ENCODE measurements around the gene ATG101.

Gene ATG101

DNA sequence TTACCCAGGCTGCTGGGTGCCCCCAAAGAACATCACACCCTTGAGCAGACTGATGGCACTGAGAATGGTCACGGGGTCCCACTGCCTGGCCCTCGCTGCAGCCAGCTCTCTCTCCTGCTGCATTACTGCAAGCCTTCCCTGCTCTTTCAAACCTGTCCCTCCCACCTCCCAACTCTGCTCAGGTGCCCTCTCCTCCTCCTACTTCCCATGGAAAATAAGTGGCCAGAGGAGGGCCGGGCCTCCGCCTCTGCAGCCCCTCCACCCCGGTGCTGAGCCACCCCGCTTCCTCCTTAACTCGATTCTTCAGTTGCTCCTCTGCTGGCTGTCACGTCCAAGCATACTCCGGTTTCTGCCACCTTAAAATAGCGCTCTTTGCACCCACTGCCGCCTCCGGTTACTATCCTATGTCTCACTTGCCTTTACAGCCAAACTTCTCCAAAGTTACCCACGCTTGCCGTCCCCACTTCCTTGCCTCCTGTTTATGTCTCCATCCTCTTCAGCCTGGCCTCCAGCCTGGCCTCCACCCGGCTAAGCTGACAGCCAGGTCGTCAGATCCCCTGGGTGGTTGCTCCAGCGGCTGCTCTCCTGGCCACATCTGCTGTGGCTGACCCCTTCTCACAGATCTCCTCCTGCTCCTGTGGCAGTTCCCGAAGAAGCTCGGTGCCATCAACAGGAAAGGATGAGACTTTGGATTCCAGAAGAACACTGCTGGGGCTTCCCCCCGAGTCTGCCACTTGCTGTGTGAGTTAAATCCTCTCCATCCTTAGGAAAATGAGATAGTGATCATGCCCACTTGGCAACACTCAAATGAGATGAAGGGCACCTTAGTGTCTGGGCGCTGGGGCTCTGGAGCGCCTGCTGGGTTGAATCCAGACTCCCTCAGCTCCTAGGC, 17.4 kb downstream of the ATG101 start:
- H3K27ac Mint-ChIP-seq = no peak overlapping the region
- no peak for DNase-seq
- no peak overlapping the region for H3K4me3 Mint-ChIP-seq
- peaks cover 61% of the 10 kb centered on the region for H3K4me1 Mint-ChIP-seq
- peaks cover 46% of the 10 kb centered on the region for H3K27me3 Mint-ChIP-seq (ENCODE audit: low read depth, poor library complexity)
- TF ChIP-seq CTCF (IDR thresholded peaks at IDR 0.05) = no peak
- no peaks in the 10 kb centered on the region for H3K36me3 Mint-ChIP-seq (ENCODE audit: low read depth)
- H3K9me3 Mint-ChIP-seq = no peaks in the 10 kb centered on the region

GRCh38 chr12:52087961-52088820, 18.4 kb downstream of the ATG101 start:
- Mint-ChIP-seq H3K27ac (no peak overlapping the region), H3K36me3 (ENCODE audit: low read depth) (no peaks in the 10 kb centered on the region), H3K4me3 (no peak overlapping the region), H3K27me3 (ENCODE audit: low read depth, poor library complexity) (peaks cover 44% of the 10 kb centered on the region), H3K4me1 (peaks cover 52% of the 10 kb centered on the region), H3K9me3 (no peaks in the 10 kb centered on the region)
- no peak for TF ChIP-seq CTCF (IDR thresholded peaks at IDR 0.05)
- no peak for DNase-seq

GRCh38 chr12:52089491-52089890, 19.7 kb downstream of the ATG101 start:
- Mint-ChIP-seq H3K4me1 (peaks cover 42% of the 10 kb centered on the region), H3K9me3 (no peaks in the 10 kb centered on the region), H3K4me3 (no peak overlapping the region), H3K27ac (no peak overlapping the region), H3K27me3 (ENCODE audit: low read depth, poor library complexity) (peaks cover 48% of the 10 kb centered on the region), H3K36me3 (ENCODE audit: low read depth) (no peaks in the 10 kb centered on the region)
- no peak for TF ChIP-seq CTCF (IDR thresholded peaks at IDR 0.05)
- DNase-seq = no peak

GRCh38 chr12:52090291-52090690, 20.5 kb downstream of the ATG101 start:
- TF ChIP-seq CTCF (IDR thresholded peaks at IDR 0.05) = no peak
- peaks cover 47% of the 10 kb centered on the region for H3K27me3 Mint-ChIP-seq (ENCODE audit: low read depth, poor library complexity)
- no peaks in the 10 kb centered on the region for H3K36me3 Mint-ChIP-seq (ENCODE audit: low read depth)
- peaks cover 2% of the 10 kb centered on the region for H3K9me3 Mint-ChIP-seq
- no peak for DNase-seq
- no peak overlapping the region for H3K27ac Mint-ChIP-seq
- peaks cover 38% of the 10 kb centered on the region for H3K4me1 Mint-ChIP-seq
- no peak overlapping the region for H3K4me3 Mint-ChIP-seq

DNA sequence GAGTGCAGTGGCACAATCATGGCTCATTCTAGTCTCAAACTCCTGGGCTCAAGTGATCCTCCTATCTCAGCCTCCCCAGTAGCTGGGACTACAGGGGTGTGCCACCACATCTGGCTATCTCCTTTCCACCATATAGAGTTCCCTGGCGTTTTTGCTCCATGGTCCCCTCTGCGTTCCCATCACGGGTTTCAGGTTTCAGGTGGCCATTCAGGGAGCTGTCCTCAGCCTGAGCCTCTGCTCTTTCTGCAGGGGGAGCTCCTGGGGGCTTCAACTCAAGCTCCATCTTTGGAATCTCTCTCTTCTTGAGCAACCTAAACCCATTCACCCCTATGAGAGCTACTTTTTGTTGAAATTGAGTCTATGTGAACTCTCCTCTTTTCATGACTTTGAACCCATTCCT, 21.3 kb downstream of the ATG101 start:
- no peak for DNase-seq
- H3K27me3 Mint-ChIP-seq (ENCODE audit: low read depth, poor library complexity) = peaks cover 52% of the 10 kb centered on the region
- no peak for TF ChIP-seq CTCF (IDR thresholded peaks at IDR 0.05)
- peaks cover 32% of the 10 kb centered on the region for H3K4me1 Mint-ChIP-seq
- H3K9me3 Mint-ChIP-seq = peaks cover 7% of the 10 kb centered on the region
- no peak overlapping the region for H3K27ac Mint-ChIP-seq
- H3K36me3 Mint-ChIP-seq (ENCODE audit: low read depth) = no peaks in the 10 kb centered on the region
- H3K4me3 Mint-ChIP-seq = no peak overlapping the region
